Endothelial cell of umbilical vein (primary cell): Measurements from ENCODE around the gene NTRK2.

Source experiments
- EZH2 ChIP-seq: IDR thresholded peaks from 2 replicates; pipeline ENCODE4 v1.6.1; 2012; ENCODE audit warnings: borderline replicate concordance, low read depth, mild to moderate bottlenecking, moderate library complexity, low read length, inconsistent platforms; ENCODE audit not compliant: severe bottlenecking
- POLR2AphosphoS5 ChIP-seq: IDR thresholded peaks from 2 replicates; pipeline ENCODE4 v1.6.1; 2012; ENCODE audit warnings: low read depth, mild to moderate bottlenecking, control low read depth, low read length, moderate library complexity; ENCODE audit not compliant: insufficient read depth
- TF ChIP-seq, protein P1 (sequence below), 2 donors: IDR thresholded peaks; 1 replicate in 1 of 2; 2 replicates in 1 of 2; pipeline ENCODE4 v1.5.1; 2011; ENCODE audit warnings: low read length in 2 of 2, mild to moderate bottlenecking in 2 of 2, moderate library complexity in 2 of 2, control low read depth in 1 of 2, inconsistent platforms in 1 of 2, low read depth in 1 of 2; ENCODE audit not compliant: insufficient read depth in 1 of 2; ENCODE audit errors: extremely low read depth in 1 of 2

DNA sequence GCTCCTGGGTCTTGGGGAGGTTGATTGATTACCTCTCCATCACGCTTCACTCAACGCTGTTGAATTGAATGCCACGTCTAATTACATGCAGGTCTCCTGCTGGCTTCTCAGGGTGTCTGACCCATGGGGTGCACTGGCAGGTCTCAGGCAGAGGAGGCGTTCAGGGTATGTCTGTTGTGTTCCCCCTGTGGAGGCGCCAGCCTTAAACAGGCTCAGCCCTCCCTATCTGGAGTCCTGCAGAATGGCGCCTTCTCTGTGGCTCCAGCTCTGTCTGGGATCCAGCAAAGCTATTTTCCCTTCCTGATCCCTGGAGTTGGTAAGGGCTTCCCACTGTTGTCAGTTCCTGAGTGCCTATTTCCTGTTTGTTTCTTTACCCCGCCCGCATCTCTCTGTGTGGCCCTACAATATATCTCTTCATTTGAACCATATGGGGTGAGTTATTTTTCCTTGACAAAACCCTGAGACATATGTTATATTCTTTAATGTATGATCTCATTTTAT, 150.0 kb downstream of the NTRK2 start:
- TF ChIP-seq POLR2AphosphoS5 (no peak), EZH2 (no peak)
- TF ChIP-seq, protein P1, sequence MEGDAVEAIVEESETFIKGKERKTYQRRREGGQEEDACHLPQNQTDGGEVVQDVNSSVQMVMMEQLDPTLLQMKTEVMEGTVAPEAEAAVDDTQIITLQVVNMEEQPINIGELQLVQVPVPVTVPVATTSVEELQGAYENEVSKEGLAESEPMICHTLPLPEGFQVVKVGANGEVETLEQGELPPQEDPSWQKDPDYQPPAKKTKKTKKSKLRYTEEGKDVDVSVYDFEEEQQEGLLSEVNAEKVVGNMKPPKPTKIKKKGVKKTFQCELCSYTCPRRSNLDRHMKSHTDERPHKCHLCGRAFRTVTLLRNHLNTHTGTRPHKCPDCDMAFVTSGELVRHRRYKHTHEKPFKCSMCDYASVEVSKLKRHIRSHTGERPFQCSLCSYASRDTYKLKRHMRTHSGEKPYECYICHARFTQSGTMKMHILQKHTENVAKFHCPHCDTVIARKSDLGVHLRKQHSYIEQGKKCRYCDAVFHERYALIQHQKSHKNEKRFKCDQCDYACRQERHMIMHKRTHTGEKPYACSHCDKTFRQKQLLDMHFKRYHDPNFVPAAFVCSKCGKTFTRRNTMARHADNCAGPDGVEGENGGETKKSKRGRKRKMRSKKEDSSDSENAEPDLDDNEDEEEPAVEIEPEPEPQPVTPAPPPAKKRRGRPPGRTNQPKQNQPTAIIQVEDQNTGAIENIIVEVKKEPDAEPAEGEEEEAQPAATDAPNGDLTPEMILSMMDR (IDR thresholded peaks at IDR 0.05; ENCODE audit: extremely low read depth in 1 of 2, insufficient read depth in 1 of 2, low read depth in 1 of 2, low read length in 2 of 2), result no peak
